GM19328 (cell line): Measurements from ENCODE around the gene MED10.

Source experiments
- ATAC-seq: cut with Tn5 transposase; IDR thresholded peaks from one replicate; pipeline ENCODE4 v1.9.1; 2021; ENCODE audit warnings: mild to moderate bottlenecking, moderate library complexity; ENCODE audit not compliant: unreplicated experiment

Gene MED10

DNA sequence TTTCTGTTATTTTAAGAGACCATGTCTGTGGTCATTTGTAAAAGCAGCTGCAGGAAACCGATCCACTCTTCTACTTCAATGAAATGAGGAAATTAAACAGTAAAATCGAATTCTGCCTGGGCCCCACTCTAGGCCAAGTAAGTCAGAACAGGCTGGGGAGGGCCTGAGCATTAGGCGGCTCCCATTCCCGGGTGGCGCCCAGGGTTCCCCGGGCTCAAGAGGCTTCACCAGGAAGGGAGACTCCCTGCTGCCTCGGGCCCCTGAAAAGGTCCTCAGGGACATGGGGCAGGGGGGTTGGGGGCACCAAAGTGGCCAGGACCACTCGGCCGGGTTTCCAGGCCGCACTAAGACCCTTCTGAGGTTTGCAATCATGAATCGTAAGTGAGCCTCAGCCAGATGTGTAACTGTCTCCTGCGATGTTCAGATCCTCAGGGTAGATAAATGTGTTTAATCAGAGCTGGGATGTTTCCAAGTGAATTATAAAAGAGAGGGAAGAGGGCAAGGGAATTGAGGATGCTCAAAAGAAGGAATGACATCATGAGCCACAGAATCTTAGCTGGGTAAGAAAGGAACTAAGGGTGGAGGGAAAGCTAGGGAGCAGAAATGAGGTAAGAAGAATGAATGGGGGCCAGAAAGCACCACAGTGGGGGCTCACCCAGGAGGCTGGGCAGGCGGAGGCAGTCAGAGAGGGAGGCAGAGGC, 24.6 kb downstream of the MED10 start:
- ATAC-seq, result no peak

DNA sequence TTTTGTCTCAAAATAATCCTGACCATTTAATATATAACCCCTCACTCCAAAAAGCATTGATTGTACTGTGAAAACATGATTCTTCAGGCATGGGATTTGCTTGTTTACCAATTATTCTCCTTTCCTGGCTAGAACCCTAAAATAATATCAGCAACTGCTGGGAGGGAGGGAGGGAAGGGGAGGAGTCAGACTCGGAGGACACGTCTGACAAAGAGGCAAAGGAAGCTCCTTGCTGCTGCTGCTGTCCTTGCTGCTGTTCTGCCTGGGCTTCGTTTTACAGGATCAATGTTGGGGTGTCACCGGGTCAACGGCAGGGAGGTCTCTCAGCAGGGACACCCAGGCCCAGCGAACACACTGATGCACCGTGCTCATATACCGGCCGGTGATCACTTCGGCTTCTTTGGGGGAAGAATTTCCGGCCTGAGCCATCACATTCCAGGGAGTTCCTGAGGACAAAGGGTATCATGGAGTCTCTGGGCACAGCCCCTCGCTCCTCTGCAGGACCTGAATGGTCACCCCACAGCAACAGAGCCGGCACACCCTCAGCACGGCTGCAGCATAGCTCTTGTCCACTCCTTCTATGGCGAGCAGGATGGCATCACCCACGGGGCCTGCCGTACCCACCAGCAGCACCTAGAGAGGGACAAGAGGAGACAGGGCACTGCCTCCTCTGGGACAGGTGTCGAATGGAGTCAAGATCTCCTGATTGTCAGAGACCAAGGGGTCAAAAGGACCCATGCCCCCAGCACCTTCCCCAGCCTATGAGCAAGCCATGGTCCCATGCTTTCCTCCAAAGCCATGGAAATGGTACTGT, 27.9 kb downstream of the MED10 start:
- ATAC-seq, result no peak

DNA sequence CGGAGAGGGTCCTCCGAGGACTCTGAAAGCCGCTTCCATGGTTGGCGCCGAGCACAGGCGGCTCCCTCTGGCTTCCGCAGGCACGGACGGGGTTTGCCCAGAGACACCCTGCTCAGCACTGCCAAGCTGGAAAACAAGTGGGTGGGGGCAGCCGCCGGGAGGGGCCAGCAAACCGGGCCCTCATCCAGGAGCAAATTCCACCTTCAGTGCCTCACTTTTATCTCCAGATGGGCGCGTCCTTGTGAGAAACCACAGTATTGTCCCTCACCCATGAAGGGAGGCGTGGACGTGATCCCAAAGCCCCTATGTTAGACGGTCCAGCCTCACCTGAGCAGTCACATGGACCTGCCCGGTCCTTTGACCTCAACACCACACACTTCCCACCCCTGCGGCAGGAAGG, 29.0 kb downstream of the MED10 start:
- ATAC-seq, result no peak

DNA sequence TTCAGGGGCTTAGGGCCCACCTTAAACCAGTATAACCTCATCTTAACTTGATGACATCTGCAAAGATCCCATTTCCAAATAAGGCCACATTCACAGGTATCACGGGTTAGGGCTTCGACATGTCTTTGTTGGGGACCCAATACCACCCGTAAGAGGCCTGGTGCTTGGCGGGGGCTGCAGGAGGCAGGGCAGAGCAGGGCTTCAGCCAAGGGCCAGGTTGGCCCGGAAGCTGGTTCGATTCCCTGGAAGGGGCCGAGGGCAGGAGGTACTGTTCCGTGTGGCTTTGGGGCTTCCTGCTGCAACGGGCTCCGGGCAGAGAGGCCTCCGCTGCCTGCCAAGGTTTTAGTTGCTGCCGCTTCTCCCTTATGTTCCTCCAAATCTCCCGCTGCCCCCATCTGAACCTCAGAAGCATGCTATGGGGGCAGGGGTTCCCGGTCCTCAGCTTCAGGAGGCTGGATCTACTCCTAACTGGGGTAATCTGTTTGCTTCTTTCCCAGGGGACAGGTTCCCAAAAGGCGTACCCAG, 29.8 kb downstream of the MED10 start:
- ATAC-seq, result no peak

DNA sequence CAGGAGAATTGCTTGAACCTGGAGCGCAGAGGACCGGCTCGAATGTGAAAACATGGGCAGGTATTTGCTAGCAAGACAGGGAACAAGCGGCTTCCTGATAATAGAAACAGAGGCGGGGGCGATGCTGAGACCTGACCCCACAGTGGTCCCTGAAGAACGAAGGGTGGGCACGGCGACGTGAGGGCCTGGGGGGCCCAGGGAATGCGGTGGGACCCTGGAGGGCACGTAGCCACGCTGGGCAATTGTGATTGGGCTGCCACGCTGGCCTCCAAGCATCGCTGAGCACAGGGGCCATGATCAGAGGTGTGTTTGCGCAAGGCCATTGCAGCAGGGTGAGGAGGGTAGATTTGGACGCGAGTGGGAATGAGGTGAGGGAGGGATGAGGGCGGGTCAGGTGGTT, 30.7 kb downstream of the MED10 start:
- no peak for ATAC-seq

DNA sequence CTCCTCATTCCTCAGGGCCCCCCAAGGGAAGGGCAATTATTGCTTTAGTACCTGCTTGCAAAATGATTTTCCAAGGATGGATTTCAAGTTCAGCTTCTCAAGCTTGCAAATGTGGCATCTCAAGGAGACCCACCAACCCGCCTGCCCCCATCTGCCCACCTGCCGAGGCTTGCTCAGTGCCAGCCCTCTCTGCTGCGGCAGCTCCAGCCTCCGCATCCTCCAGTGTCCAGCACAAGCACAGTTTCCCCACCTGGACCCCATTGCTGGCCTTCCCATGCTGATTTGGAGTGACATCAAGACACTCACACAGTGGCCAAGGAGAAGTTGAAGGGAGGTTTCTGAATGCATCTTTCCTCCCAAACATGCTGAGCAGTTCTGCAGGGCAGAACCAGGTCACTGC, 31.2 kb downstream of the MED10 start:
- ATAC-seq, result no peak

DNA sequence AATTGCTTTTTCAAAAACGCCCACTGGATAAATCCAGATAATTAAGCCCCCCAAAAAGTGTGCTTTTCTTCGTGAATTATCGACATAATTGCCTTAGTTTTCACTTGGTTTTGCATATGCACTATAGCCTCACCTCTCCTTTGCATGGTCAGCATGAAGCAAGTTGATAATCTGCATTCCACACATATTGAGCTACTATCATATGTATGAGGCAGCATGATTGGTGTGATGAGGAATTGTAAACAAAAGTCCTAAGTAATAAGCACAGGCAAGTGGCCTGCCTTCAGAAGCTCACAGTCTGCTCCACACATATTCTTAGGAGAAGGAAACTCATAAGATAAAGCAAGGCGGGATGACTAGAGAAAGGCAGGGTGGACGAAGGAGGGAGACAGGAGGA, 33.8 kb downstream of the MED10 start:
- ATAC-seq, result no peak

GRCh38 chr5:6343951-6344592, 34.3 kb downstream of the MED10 start:
- ATAC-seq, result no peak

DNA sequence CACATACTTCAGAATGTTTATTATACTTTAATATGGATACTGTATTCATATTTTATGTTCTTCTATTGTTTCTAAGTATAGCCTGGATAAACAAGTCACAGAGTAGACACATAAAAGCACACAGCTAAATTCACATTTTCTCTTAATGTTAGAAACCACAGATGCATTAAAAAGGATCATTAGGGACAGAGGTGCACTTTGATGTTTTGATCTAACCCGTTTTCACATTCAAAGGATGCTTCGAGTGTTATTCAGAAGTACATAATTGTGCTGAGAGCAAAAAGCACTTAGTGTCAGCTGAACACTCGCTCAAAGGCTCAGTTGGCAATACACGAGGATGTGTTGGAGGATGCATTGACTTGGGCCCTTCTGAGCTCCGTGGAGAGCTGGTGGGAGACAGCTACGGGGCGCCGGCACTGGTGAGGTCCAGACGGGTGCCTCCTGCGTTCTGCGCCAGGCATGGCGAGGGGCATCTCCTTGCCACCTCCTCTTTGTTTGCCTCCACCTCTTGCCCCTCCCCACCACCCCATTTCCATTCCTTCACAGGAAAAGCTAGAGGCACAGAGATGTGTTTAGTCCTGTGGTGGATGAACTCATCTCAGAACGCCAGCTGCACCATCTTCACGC, 35.5 kb downstream of the MED10 start:
- ATAC-seq, result no peak

DNA sequence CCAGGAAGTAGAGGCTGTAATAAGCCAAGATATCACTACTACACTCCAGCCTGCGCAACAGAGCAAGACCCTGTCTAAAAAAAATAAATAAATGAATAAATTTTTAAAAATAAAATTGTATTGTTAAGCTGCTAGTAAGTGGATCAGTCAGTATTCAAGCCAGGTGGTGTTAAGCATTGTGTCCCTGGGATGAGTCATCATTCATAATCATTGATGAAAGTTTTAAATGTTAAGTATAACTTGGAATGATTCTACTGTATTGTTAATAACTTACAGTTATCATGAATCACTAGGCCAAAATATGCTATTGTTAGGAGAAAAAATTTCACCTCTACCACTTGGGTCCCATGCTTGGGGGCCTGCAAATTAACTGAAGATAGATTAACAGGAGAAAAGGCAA, 38.2 kb downstream of the MED10 start:
- no peak for ATAC-seq

DNA sequence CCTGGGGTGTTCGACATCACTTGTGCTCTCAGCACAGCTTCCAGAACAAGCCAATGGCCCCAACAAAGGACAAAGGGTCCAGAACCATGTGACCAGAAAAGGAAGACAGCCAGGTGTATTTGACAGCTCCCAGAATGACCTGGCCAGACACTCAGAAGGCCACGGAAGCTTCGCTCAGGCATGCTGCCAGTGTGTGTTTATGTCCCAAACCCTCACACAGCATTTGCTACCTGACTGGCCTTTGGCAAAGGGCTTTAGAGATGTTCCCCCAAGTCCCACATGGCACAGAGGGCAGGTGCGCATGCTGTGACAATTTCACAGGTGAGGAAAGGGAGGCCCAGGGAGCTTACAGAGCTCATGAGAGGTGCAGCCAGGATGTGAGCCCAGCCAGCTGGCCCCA, 39.5 kb downstream of the MED10 start:
- ATAC-seq, result no peak

DNA sequence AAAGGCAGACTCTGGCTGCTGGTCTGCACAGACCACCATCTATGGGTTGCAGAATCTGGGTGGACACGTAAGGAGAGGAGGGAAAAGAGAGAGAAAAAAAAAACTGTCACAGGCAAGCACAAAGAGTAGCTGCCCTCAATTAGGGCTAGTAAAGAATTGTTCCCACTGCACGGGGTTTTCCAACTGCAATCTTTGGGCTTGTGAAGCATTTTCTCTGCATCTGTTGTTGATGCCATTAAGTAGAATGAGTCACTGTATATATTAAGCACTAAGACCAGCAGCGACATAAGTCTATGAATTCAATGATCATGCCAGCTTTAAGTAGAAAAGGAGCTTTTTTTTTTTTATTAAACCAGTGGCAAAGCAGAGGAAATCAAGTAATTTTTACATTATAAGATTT, 40.2 kb downstream of the MED10 start:
- no peak for ATAC-seq

DNA sequence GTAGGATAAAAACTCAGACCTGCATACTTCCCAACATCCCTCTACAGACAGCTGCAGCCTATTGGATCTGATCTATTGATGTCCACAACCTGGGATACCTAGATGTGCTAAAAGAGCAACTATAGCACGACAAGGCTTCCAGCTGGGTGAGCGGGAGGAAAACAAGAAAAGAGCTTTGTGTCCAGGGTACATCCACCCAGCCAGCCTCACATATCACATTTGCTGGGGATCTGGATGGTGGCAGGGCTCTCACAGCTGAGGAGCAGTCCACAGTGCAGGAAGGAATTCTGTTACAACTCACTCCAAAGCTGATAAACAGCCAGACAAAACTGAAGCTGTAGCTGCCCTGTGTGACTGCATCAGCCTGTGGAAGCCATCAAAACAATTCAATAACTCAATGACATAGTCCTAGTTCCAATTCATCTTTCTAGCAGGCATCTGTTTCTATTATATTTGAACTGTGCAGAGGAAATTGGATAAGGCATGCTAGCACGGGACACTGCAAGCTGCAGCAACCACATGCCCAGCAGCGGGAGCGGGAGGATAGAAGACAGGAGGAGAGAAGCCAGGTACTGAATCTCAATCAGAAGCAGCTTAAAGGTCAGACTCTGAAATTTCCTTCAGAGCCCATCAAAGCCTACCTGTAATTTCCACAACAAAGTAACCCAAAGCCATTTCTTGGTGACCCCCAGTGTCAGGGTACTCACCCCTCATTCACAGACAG, 45.0 kb downstream of the MED10 start:
- ATAC-seq, result no peak

DNA sequence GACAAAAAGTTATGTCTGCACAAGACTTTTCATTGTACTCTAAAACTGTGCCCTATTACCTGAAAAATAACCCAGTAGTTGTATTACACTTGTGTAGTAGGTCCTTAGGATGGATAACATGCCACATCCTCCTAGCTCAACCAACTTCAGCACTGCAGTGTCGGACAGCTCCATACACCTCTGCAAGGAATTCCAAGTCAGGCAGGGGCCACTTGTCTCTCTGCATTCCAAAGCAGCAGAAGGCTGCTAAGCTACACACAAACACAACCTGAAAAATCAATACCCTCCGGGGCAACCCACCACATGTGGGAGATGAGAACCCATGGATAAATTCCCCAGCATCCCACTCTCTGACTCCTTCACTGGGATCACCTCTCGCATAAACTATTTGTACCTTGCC, 50.2 kb downstream of the MED10 start:
- ATAC-seq, result no peak

- ATAC-seq, result no peak
These were observed 51.6 kb downstream of the MED10 start for GRCh38 chr5:6326776-6327175.

DNA sequence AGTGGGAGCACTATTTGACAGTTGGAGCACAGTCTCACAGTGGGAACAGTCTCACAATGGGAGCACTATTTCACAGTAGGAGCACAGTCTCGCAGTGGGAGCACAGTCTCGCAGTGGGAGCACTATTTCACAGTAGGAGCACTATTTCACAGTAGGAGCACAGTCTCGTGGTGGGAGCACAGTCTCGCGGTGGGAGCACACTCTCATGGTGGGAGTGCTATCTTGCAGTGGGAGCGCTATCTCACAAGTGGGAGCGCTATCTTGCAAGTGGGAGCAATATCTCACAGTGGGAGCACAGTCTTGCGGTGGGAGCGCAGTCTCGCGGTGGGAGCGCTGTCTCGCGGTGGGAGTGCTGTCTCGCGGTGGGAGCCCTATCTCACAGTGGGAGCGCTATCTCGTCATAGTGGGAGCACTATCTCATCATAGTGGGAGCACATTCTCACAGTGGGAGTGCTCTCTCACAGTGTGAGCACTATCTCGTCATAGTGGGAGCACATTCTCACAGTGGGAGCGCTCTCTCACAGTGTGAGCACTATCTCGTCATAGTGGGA, 56.1 kb downstream of the MED10 start:
- ATAC-seq, result no peak
